HepG2 (cell line): ENCODE results near the gene TYROBP. TPM values are rescaled to one million over a fixed set of nuclear protein-coding genes. Genes with fewer than 3 reads are reported as not detected.
A peak's percentile ranks its signal among the peaks of the same experiment; 100 is the strongest.

ENCODE experiments used
- EZH2 ChIP-seq: conservative IDR thresholded peaks from 2 replicates; pipeline ENCODE4 v1.6.1; 2012; ENCODE audit warnings: mild to moderate bottlenecking, low read depth, low read length, moderate library complexity
- GATA4 ChIP-seq: sonication (generic); IDR thresholded peaks from 2 replicates; pipeline ENCODE4 v1.6.1; 2016; ENCODE audit warnings: antibody characterized with exemption, low read depth, borderline replicate concordance
- HOXA3 ChIP-seq: sonication (generic); formaldehyde crosslinking; IDR thresholded peaks from 2 replicates; pipeline ENCODE4 v1.5.0; 2020; ENCODE audit warnings: missing genetic modification reagents
- ISL2 ChIP-seq: sonication (generic); formaldehyde crosslinking; IDR thresholded peaks from 2 replicates; pipeline ENCODE4 v1.5.0; 2020; ENCODE audit warnings: missing genetic modification reagents
- JDP2 ChIP-seq: sonication (generic); formaldehyde crosslinking; IDR thresholded peaks from 2 replicates; pipeline ENCODE4 v1.8.1; 2022; ENCODE audit warnings: missing genetic modification reagents, borderline replicate concordance
- JUN ChIP-seq: sonication (generic); formaldehyde crosslinking; IDR thresholded peaks from 2 replicates; pipeline ENCODE4 v1.4.0; 2020; ENCODE audit warnings: mild to moderate bottlenecking, missing genetic modification reagents
- KLF13 ChIP-seq: sonication (generic); formaldehyde crosslinking; IDR thresholded peaks from 2 replicates; pipeline ENCODE4 v1.4.0; 2020; ENCODE audit warnings: mild to moderate bottlenecking, missing genetic modification reagents
- MYNN ChIP-seq: sonication (generic); formaldehyde crosslinking; IDR thresholded peaks from 2 replicates; pipeline ENCODE4 v1.4.0; 2020; ENCODE audit warnings: mild to moderate bottlenecking, low read depth, missing genetic modification reagents
- PCBP2 ChIP-seq: fragments of 200-400 bp; formaldehyde crosslinking; optimal IDR thresholded peaks from 2 replicates; pipeline ENCODE3; 2018; ENCODE audit warnings: low read length, low read depth; ENCODE audit not compliant: poor library complexity, severe bottlenecking
- SUZ12 ChIP-seq: fragments of 150-350 bp; IDR thresholded peaks from 2 replicates; pipeline ENCODE4 v1.6.1; 2014; ENCODE audit warnings: low read depth, low read length
- THRA ChIP-seq: sonication (generic); formaldehyde crosslinking; IDR thresholded peaks from 2 replicates; pipeline ENCODE4 v1.4.0; 2020; ENCODE audit warnings: missing genetic modification reagents, borderline replicate concordance
- U2AF1 ChIP-seq: fragments of 200-400 bp; formaldehyde crosslinking; optimal IDR thresholded peaks from 2 replicates; pipeline ENCODE3; 2017; ENCODE audit warnings: mild to moderate bottlenecking, low read depth, low read length
- UBTF ChIP-seq: sonication (generic); formaldehyde crosslinking; IDR thresholded peaks from 2 replicates; pipeline ENCODE4 v1.4.0; 2020; ENCODE audit warnings: mild to moderate bottlenecking, missing genetic modification reagents
- ZBTB7B ChIP-seq: sonication (generic); formaldehyde crosslinking; IDR thresholded peaks from 2 replicates; pipeline ENCODE4 v1.4.0; 2020; ENCODE audit warnings: missing genetic modification reagents
- ZFAT ChIP-seq: sonication (generic); formaldehyde crosslinking; conservative IDR thresholded peaks from 2 replicates; pipeline ENCODE4 v1.8.1; 2023; ENCODE audit warnings: missing genetic modification reagents, inconsistent platforms
- ZNF225 ChIP-seq: sonication (generic); formaldehyde crosslinking; IDR thresholded peaks from 2 replicates; pipeline ENCODE4 v1.4.0; 2020; ENCODE audit warnings: mild to moderate bottlenecking, missing genetic modification reagents
- ZNF816 ChIP-seq: sonication (generic); formaldehyde crosslinking; IDR thresholded peaks from 2 replicates; pipeline ENCODE4 v1.8.0; 2022; ENCODE audit warnings: missing genetic modification reagents, mild to moderate bottlenecking, borderline replicate concordance
- ZNF839 ChIP-seq: sonication (generic); formaldehyde crosslinking; IDR thresholded peaks from 2 replicates; pipeline ENCODE4 v1.4.0; 2020; ENCODE audit warnings: missing genetic modification reagents, mild to moderate bottlenecking, borderline replicate concordance
- polyA plus RNA-seq, 8 experiments: library from polyadenylated mRNA; depleted of rRNA in 3 of 8; stranded (reverse) in 7 of 8; unstranded in 1 of 8; fragments of >200 nt; fragmentation: Illumina TruSeq in 4 of 8; extraction: Trizol in 4 of 8; gene quantifications; 2 replicates each; pipeline versions ENCODE4 v1.2.1 to v1.2.3, GENCODE V29; 2011 to 2016; ENCODE audit warnings: low read depth in 4 of 8, missing spikeins in 1 of 8, mixed read lengths in 1 of 8; ENCODE audit not compliant: insufficient read depth in 1 of 8
- total RNA-seq, 5 experiments: library from RNA; depleted of rRNA; stranded (reverse); fragments of >200 nt; fragmentation: Illumina TruSeq; extraction: Trizol; gene quantifications; 2 replicates each; pipeline ENCODE4 v1.2.3, GENCODE V29; 2016; ENCODE audit warnings: low read depth in 1 of 5
- TF ChIP-seq, protein P1 (sequence below): sonication (generic); formaldehyde crosslinking; IDR thresholded peaks from 2 replicates; pipeline ENCODE4 v1.5.1; 2020; ENCODE audit warnings: mild to moderate bottlenecking, missing genetic modification reagents, moderate library complexity
- TF ChIP-seq, protein P2 (sequence below): sonication (generic); formaldehyde crosslinking; IDR thresholded peaks from 2 replicates; pipeline ENCODE4 v1.9.0; 2021; ENCODE audit warnings: missing genetic modification reagents, borderline replicate concordance

TYROBP gene
- total and polyA plus RNA-seq, 2 of the 13 experiments (the other 11 are each of a cell fraction or from before 2014, with no cell fraction given): not detected

DNA sequence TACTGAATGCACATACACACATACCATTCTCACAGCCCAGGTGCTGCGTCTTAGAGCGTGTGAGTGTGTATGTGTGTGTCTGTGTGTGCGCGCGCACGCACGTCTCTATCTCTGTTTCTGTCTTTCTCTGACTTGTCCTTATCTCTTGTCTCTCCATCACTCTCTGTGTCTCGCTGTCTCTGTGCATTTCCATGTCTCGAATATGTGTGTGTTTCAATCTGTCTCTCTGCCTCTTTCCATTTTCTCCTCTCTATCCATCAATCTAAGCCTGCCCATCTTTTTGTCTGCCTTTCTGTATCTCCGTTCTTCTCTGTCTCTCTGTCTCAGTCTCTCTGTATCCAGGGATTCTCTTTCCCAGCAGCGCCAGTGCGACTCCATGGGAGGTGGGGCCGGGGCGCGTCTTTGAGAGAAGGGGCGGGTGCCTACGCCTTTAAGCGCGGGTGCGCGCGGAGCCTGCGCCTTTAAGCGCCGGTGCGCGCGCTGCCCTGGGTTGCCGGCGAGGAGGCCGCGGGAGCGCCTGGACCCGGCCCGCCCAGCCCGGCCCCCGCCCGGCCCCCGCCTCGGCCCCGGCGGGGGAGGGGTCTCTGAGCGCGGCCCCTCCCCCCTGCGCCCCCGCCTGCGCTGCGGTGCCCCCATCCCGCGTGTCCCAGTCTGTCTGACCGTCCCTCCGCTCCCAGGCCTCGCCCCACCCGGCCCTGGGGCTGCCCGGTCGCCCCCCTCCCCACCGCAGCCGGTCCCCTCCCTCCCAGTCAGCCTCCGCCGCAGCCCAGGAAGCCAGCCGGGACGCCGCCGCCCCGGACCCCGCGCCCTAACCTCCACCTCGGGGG lies 28.0 kb upstream of the TYROBP start, which contains the start of gene LRFN3 (continued):
- TF ChIP-seq, protein P1, sequence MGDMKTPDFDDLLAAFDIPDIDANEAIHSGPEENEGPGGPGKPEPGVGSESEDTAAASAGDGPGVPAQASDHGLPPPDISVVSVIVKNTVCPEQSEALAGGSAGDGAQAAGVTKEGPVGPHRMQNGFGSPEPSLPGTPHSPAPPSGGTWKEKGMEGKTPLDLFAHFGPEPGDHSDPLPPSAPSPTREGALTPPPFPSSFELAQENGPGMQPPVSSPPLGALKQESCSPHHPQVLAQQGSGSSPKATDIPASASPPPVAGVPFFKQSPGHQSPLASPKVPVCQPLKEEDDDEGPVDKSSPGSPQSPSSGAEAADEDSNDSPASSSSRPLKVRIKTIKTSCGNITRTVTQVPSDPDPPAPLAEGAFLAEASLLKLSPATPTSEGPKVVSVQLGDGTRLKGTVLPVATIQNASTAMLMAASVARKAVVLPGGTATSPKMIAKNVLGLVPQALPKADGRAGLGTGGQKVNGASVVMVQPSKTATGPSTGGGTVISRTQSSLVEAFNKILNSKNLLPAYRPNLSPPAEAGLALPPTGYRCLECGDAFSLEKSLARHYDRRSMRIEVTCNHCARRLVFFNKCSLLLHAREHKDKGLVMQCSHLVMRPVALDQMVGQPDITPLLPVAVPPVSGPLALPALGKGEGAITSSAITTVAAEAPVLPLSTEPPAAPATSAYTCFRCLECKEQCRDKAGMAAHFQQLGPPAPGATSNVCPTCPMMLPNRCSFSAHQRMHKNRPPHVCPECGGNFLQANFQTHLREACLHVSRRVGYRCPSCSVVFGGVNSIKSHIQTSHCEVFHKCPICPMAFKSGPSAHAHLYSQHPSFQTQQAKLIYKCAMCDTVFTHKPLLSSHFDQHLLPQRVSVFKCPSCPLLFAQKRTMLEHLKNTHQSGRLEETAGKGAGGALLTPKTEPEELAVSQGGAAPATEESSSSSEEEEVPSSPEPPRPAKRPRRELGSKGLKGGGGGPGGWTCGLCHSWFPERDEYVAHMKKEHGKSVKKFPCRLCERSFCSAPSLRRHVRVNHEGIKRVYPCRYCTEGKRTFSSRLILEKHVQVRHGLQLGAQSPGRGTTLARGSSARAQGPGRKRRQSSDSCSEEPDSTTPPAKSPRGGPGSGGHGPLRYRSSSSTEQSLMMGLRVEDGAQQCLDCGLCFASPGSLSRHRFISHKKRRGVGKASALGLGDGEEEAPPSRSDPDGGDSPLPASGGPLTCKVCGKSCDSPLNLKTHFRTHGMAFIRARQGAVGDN: peak; percentile 10; the same call in 1 of the 2 replicates
- TF ChIP-seq EZH2: no peak
- no peak for TF ChIP-seq ISL2
- no peak for TF ChIP-seq JUN (CRISPR knock-in tag)
- TF ChIP-seq ZBTB7B (CRISPR knock-in tag): no peak
- TF ChIP-seq THRA (CRISPR knock-in tag): no peak
- TF ChIP-seq ZNF839 (CRISPR knock-in tag): no peak
- TF ChIP-seq JDP2 (CRISPR knock-in tag): no peak
- TF ChIP-seq KLF13: no peak
- no peak for TF ChIP-seq SUZ12
- TF ChIP-seq ZNF225 (CRISPR knock-in tag): no peak
- no peak for TF ChIP-seq ZFAT (CRISPR knock-in tag)
- TF ChIP-seq GATA4: no peak
- no peak for TF ChIP-seq UBTF (CRISPR knock-in tag)
- no peak for TF ChIP-seq ZNF816
- TF ChIP-seq U2AF1: no peak
- TF ChIP-seq HOXA3 (CRISPR knock-in tag): no peak; the same call in 1 of the 2 replicates
- TF ChIP-seq, protein P2, sequence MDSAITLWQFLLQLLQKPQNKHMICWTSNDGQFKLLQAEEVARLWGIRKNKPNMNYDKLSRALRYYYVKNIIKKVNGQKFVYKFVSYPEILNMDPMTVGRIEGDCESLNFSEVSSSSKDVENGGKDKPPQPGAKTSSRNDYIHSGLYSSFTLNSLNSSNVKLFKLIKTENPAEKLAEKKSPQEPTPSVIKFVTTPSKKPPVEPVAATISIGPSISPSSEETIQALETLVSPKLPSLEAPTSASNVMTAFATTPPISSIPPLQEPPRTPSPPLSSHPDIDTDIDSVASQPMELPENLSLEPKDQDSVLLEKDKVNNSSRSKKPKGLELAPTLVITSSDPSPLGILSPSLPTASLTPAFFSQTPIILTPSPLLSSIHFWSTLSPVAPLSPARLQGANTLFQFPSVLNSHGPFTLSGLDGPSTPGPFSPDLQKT (CRISPR knock-in tag): no peak
- TF ChIP-seq PCBP2: no peak
- no peak for TF ChIP-seq MYNN
